Esophagus muscularis mucosa (tissue), 4 donors: Measurements from ENCODE around the gene PEX11A. TPM values are rescaled to one million over a fixed set of nuclear protein-coding genes. Genes with fewer than 3 reads are reported as not detected.

Experiments
- DNase-seq: peaks from one replicate; pipeline ENCODE4 v3.0.0-alpha.2; 2017; ENCODE audit errors: extremely low spot score
- H3K27ac ChIP-seq, 4 donors: fragments of 200-600 bp; sonication (generic); replicated peaks in 1 of 4; 1 replicate in 3 of 4; 2 replicates in 1 of 4; pipeline ENCODE4 v1.5.1; 2016 to 2019; ENCODE audit warnings: mild to moderate bottlenecking in 1 of 4
- H3K27me3 ChIP-seq, 4 donors: fragments of 200-600 bp; sonication (generic); one replicate each; pipeline versions ENCODE4 v1.5.1 to v1.6.0; 2016 to 2019
- H3K36me3 ChIP-seq, 4 donors: fragments of 200-600 bp; sonication (generic); one replicate each; pipeline ENCODE4 v1.5.1; 2016 to 2019
- H3K4me1 ChIP-seq, 4 donors: fragments of 200-600 bp; sonication (generic); one replicate each; pipeline ENCODE4 v1.5.1; 2016 to 2019
- H3K4me3 ChIP-seq, 4 donors: fragments of 200-600 bp; sonication (generic); 1 replicate in 2 of 4; 2 replicates in 2 of 4; pipeline ENCODE4 v1.5.1; 2016 to 2019; ENCODE audit warnings: mild to moderate bottlenecking in 4 of 4, moderate library complexity in 1 of 4
- H3K9me3 ChIP-seq, 4 donors: fragments of 200-600 bp; sonication (generic); 1 replicate in 3 of 4; 2 replicates in 1 of 4; pipeline ENCODE4 v1.5.1; 2016 to 2019
- CTCF ChIP-seq, 3 experiments: fragments of 200-600 bp in 2 of 3; fragments of 450-650 bp in 1 of 3; sonication (generic) in 2 of 3; IDR thresholded peaks; one replicate each; pipeline ENCODE4 v1.5.1; 2017 to 2019; ENCODE audit warnings: antibody characterized with exemption in 3 of 3, mild to moderate bottlenecking in 2 of 3, moderate library complexity in 1 of 3
- EP300 ChIP-seq: sonication (generic); formaldehyde crosslinking; IDR thresholded peaks from one replicate; pipeline ENCODE4 v1.6.1; 2017; ENCODE audit warnings: antibody characterized with exemption
- POLR2A ChIP-seq: fragments of 450-650 bp; IDR thresholded peaks from one replicate; pipeline ENCODE4 v1.6.1; 2017; ENCODE audit warnings: antibody characterized with exemption, moderate library complexity, mild to moderate bottlenecking, low read depth
- POLR2AphosphoS5 ChIP-seq, 2 donors: sonication (generic); formaldehyde crosslinking; IDR thresholded peaks; one replicate each; pipeline ENCODE4 v1.6.1; 2017; ENCODE audit warnings: antibody characterized with exemption in 2 of 2
- WGBS: methylation state at CpG from one replicate; pipeline ENCODE4 v1.1.5; 2018; 5-methylcytosine and 5-hydroxymethylcytosine counted together
- intact Hi-C: fragments of 100-400 bp; cut with DNase I; formaldehyde crosslinking; loops from one replicate; pipeline ENCODE4 v1.15.1; 2023
- total RNA-seq, 4 donors: library from RNA; depleted of rRNA; stranded (reverse); fragments of >200 nt; gene quantifications; one replicate each; pipeline versions ENCODE4 v1.1.0 to v1.2.1, GENCODE V29; 2016

PEX11A gene
- total RNA-seq, 4 donors from 2014 or later: 10.8 to 20.2 (median 15.4) TPM

DNA sequence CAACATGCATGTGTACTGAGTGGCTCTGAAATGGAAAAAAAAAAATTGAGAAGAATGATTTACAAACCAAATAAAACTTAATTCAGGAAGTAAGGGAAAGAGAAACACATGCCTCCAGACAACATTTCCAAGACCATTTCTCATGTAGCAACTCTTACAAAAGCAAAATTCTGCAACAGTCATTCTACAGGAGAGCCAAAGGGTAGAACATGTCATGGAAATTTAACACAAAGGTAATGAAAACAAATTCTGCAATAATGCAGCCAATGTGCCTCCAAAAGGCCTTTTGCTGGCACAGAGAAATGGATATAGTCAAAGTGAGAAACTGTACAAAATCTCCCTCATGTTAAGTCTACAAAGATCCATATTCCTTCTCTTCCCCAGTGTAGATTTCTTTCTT is 4.0 kb downstream of the PEX11A start:
- Histone ChIP-seq H3K4me1 (peaks cover 15 to 57% (median 29%) of the 10 kb centered on the region in 4 donors), H3K27me3 (no peaks in the 10 kb centered on the region), H3K27ac (peak overlapping the region in 1 of 4 donors; percentile 10), H3K9me3 (no peaks in the 10 kb centered on the region), H3K4me3 (no peak overlapping the region), H3K36me3 (peaks cover 5 to 22% (median 18%) of the 10 kb centered on the region in 4 donors)
- TF ChIP-seq POLR2A: no peak
- no peak for TF ChIP-seq POLR2AphosphoS5 (IDR thresholded peaks at IDR 0.05)
- intact Hi-C loops: no loop called here
- DNase-seq: no peak

- H3K4me3 ChIP-seq: no peak overlapping the region
- no peak for DNase-seq
- intact Hi-C loops: no loop called here
- H3K9me3 ChIP-seq: no peaks in the 10 kb centered on the region
- peak overlapping the region in 1 of 4 donors; percentile 10 for H3K27ac ChIP-seq
- 76% methylated on average over 2 of the region's 2 CpGs for WGBS
- no peak for TF ChIP-seq EP300
- no peak for TF ChIP-seq POLR2AphosphoS5 (IDR thresholded peaks at IDR 0.05)
- TF ChIP-seq POLR2A: no peak
- TF ChIP-seq CTCF (IDR thresholded peaks at IDR 0.05): no peak
- H3K27me3 ChIP-seq: no peaks in the 10 kb centered on the region
- H3K4me1 ChIP-seq: peaks cover 20 to 59% (median 33%) of the 10 kb centered on the region in 4 donors
- peaks cover 5 to 22% (median 18%) of the 10 kb centered on the region in 4 donors for H3K36me3 ChIP-seq
Measured at GRCh38 chr15:89685995-89686394, 4.6 kb downstream of the PEX11A start.

- Histone ChIP-seq H3K36me3 (peaks cover 5 to 21% (median 18%) of the 10 kb centered on the region in 4 donors), H3K4me3 (no peak overlapping the region), H3K4me1 (peaks cover 28 to 46% (median 29%) of the 10 kb centered on the region in 4 donors), H3K27ac (peak overlapping the region; percentile 71 to 87 (median 82)), H3K27me3 (no peaks in the 10 kb centered on the region), H3K9me3 (no peaks in the 10 kb centered on the region)
- intact Hi-C loops: no loop called here
- TF ChIP-seq EP300 (no peak), CTCF (IDR thresholded peaks at IDR 0.05) (no peak), POLR2AphosphoS5 (IDR thresholded peaks at IDR 0.05) (no peak), POLR2A (no peak)
- DNase-seq: no peak
- 100% methylated on average over 2 of the region's 2 CpGs for WGBS
Measured at GRCh38 chr15:89681146-89681545, 9.4 kb downstream of the PEX11A start.

GRCh38 chr15:89680282-89680873 is 10.2 kb downstream of the PEX11A start:
- WGBS: 33% methylated on average over 5 of the region's 5 CpGs

More at GRCh38 chr15:89680282-89680873, 10.2 kb downstream of the PEX11A start:
- no peak for DNase-seq
- no peaks in the 10 kb centered on the region for H3K9me3 ChIP-seq
- intact Hi-C loops: no loop called here
- H3K4me1 ChIP-seq: peaks cover 25 to 39% (median 29%) of the 10 kb centered on the region in 4 donors
- no peaks in the 10 kb centered on the region for H3K27me3 ChIP-seq
- TF ChIP-seq CTCF (IDR thresholded peaks at IDR 0.05) (no peak), POLR2A (no peak), EP300 (no peak), POLR2AphosphoS5 (IDR thresholded peaks at IDR 0.05) (peak; percentile 77 to 82)
- H3K36me3 ChIP-seq: peaks cover 5 to 19% (median 14%) of the 10 kb centered on the region in 4 donors
- H3K4me3 ChIP-seq: no peak overlapping the region
- peak overlapping the region; percentile 71 to 87 (median 82) for H3K27ac ChIP-seq
